ENCODE results near the gene PDE8A. TPM values are rescaled to one million over a fixed set of nuclear protein-coding genes. Genes with fewer than 3 reads are reported as not detected.

Gene PDE8A
- total RNA-seq, 1 donor from 2014 or later = 28.2 TPM

DNA sequence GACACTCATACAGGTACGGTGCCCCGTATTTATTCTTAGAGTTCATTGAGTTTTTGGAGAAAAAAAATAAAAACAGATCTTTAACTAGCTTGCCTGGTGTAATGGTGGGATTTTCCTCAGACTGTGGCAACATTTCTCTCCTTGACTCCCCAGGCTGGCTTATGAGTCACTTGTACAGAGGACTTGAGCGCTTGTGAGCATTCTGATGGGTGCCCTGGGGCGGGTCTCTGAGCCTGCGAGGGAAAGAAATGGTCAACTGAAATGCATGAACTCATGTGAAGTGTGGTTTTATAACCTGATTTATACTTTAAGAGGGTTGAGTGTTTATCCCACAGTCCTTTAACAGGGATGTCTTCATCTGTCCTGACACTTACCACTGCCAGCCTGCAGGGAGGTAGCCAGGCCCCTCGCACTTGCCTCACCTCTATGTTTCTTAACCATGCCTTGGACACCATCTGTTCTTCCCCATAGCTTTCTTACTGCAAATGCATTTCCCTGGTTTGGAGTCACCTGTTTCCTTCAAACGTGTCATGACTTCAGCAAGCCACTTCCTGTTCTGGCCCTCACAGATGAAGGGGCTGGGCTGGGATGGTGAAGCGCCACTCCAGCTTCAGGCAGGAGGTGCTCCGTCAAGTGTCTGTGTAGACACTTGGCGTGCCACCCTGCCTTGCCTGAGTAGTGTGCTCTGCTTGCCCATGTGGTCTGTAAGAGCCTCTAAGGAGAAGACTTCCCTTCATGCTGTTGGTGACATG lies 118.7 kb downstream of the PDE8A start:
- intact Hi-C loops (cut with DNase I) = no loop called here

DNA sequence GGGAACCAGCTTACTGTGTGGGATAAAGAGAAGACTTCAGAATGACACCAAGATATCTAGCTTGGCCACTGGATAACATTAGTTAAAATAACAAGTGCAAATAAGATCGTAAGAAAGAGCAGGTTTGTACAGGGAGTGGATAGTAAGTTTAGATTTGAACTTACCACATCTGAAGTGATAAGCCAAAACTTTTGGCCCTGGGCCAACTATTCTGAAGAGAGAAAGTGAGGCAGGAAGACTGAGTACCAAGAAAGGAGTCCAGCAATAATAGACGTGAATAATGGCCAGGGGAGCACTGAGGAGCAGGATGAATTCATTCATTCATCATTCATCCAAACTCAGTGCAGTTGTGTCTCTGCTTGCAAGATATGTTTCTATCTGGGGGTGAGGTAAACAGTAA lies 122.9 kb downstream of the PDE8A start:
- DNase-seq (ENCODE audit: low spot score) = no peak
- intact Hi-C loops (cut with DNase I) = no loop called here

More for the DNA sequence above, 118.7 kb downstream of the PDE8A start:
- no peak for DNase-seq (ENCODE audit: low spot score)

GRCh38 chr15:85108136-85108535 lies 126.5 kb downstream of the PDE8A start:
- no peak for DNase-seq (ENCODE audit: low spot score)
- intact Hi-C loops (cut with DNase I) = no loop called here

- DNase-seq (ENCODE audit: low spot score) = no peak
- intact Hi-C loops (cut with DNase I) = no loop called here
Measured at GRCh38 chr15:85109333-85109732, 127.7 kb downstream of the PDE8A start.

GRCh38 chr15:85112997-85113396 lies 131.3 kb downstream of the PDE8A start:
- intact Hi-C loops (cut with DNase I) = no loop called here
- no peak for DNase-seq (ENCODE audit: low spot score)

- DNase-seq (ENCODE audit: low spot score) = no peak
- intact Hi-C loops (cut with DNase I) = no loop called here
Measured at GRCh38 chr15:85114886-85115285, 133.2 kb downstream of the PDE8A start.

GRCh38 chr15:85116066-85116465 lies 134.4 kb downstream of the PDE8A start:
- intact Hi-C loops (cut with DNase I) = no loop called here

DNA sequence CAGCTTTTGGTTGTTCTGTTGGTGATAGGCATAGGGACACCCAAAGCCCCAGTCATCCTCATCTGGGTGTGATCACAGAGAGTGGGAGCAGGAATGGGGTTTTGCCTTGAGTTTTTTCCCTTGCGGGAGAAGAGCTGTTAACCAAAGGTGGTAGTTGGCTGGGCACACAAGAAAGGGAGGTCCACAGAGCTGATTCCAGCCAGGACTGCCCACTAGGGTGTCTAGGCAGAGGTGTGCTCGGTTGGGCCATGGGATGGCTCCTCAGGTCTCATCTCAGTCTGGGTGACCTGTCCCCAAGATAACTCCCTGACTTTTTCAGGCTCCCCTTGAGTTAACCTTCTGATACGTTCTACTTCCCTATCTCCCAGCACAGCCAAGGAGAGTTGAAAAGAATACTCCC lies 134.8 kb downstream of the PDE8A start:
- DNase-seq (ENCODE audit: low spot score) = no peak
- intact Hi-C loops (cut with DNase I) = no loop called here

More at GRCh38 chr15:85116066-85116465, 134.4 kb downstream of the PDE8A start:
- no peak for DNase-seq (ENCODE audit: low spot score)

- DNase-seq (ENCODE audit: low spot score) = no peak
- intact Hi-C loops (cut with DNase I) = no loop called here
Measured at GRCh38 chr15:85116925-85117646, 135.4 kb downstream of the PDE8A start.

GRCh38 chr15:85118173-85118572 lies 136.5 kb downstream of the PDE8A start:
- no peak for DNase-seq (ENCODE audit: low spot score)
- intact Hi-C loops (cut with DNase I) = no loop called here

DNA sequence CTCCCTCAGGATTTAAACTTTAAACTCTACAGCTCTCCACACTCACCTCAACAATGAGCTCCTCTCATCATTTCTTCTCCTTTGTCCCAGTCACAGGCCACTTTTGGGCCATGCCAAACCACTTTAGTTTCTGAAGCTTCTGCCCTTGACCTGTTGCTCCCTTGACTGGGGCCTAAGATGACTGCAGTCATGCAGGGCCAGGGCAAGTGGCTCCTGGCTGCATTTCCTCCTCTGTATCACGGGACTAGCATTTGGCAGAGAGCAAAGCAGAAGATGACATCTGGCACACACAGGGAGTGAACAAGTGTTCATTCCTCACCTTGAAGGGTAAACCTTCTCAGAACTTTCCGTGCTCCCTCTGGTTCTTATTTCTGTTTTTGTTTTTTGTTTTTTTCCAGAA lies 136.9 kb downstream of the PDE8A start:
- intact Hi-C loops (cut with DNase I) = no loop called here
- no peak for DNase-seq (ENCODE audit: low spot score)

- intact Hi-C loops (cut with DNase I) = no loop called here
- no peak for DNase-seq (ENCODE audit: low spot score)
Measured at GRCh38 chr15:85120351-85121113, 138.9 kb downstream of the PDE8A start.

GRCh38 chr15:85124173-85124572 lies 142.5 kb downstream of the PDE8A start:
- intact Hi-C loops (cut with DNase I) = no loop called here

DNA sequence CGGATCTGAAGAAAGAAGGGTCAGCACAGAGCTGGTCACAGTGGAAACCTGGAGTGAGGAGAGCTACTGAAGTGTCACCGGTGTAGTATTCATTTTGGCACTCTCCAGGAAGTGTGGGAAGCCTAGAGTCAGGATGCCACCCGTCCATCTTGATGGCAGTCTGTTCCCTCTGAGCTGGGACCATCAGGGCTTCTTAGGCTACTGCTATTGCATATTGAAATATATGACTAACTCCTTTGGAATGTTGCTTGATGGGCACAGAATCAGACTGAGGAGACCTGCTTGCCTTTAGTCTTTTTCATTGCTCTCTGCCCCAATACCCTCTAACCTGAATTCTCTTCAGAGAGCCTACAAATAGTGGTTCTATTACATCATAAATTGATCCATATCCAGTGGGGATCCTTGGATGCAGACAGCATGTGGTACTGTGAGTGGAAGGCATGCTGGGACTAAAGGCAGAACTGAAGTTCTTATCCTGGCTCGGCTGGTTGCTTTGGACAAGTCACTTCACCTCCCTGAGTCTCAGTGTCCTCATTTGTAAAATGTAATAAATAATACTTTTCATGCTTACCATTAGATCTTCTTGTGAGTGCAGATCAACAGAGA lies 143.5 kb downstream of the PDE8A start:
- intact Hi-C loops (cut with DNase I) = no loop called here
- DNase-seq (ENCODE audit: low spot score) = no peak

More at GRCh38 chr15:85124173-85124572, 142.5 kb downstream of the PDE8A start:
- DNase-seq (ENCODE audit: low spot score) = no peak

- no peak for DNase-seq (ENCODE audit: low spot score)
- intact Hi-C loops (cut with DNase I) = no loop called here
Measured at GRCh38 chr15:85128621-85129020, 147.0 kb downstream of the PDE8A start.

GRCh38 chr15:85129881-85130280 lies 148.2 kb downstream of the PDE8A start:
- intact Hi-C loops (cut with DNase I) = no loop called here
- no peak for DNase-seq (ENCODE audit: low spot score)

GRCh38 chr15:85131915-85132314 lies 150.3 kb downstream of the PDE8A start:
- intact Hi-C loops (cut with DNase I) = no loop called here
- DNase-seq (ENCODE audit: low spot score) = no peak

GRCh38 chr15:85133709-85134108 lies 152.1 kb downstream of the PDE8A start:
- intact Hi-C loops (cut with DNase I) = no loop called here

DNA sequence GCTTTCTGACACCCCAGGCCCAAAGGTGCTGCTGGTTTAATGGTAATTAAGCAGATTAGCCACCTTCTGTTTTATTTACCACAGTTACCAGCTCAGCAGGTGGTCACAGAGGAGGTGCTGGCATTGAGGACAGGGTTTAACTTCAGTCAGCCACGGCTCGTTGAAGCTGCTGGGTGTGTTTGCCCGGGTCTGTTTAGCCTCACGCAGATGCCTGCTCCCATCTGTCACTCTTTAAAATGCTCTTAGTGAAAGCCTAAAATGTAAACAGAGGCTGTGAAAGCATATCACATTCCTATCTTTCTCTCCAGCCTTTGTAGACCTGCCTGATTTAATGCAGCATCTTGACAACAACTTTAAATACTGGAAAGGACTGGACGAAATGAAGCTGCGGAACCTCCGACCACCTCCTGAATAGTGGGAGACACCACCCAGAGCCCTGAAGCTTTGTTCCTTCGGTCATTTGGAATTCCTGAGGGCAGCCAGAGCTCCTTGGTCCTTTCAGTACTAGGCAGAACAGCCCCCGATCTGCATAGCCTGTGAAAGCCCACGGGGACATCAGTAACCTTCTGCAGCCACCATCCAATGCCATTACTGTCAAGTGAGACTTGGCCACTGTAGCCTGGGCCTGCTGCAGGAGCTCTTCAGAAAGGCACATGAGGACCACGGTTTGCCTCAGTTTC lies 156.0 kb downstream of the PDE8A start:
- intact Hi-C loops (cut with DNase I) = no loop called here
- no peak for DNase-seq (ENCODE audit: low spot score)

More at GRCh38 chr15:85133709-85134108, 152.1 kb downstream of the PDE8A start:
- DNase-seq (ENCODE audit: low spot score) = no peak

Measured in cardiac septum (tissue), 1 donor.